ENCODE results near the gene TIMM29.

GRCh38 chr19:10929402-10929794 lies 787 bp downstream of the TIMM29 start:
- TF ChIP-seq POLR2A (IDR thresholded peaks at IDR 0.05) (no peak), CTCF (IDR thresholded peaks at IDR 0.05) (no peak)
